ES-I3 (cell line): Measurements from ENCODE around the gene UBE2G1.

Source experiments
- H3K36me3 ChIP-seq: 2 replicates; pipeline ENCODE4 v1.6.1; 2013; ENCODE audit warnings: mild to moderate bottlenecking, low read length, control low read depth, moderate library complexity; ENCODE audit not compliant: insufficient read depth
- H3K4me1 ChIP-seq: 2 replicates; pipeline ENCODE4 v1.6.1; 2013; ENCODE audit warnings: mild to moderate bottlenecking, control low read depth, low read length; ENCODE audit not compliant: insufficient read depth
- H3K9ac ChIP-seq: 2 replicates; pipeline ENCODE4 v1.6.1; 2013; ENCODE audit warnings: low read depth, mild to moderate bottlenecking, low read length, moderate library complexity
- H3K9me3 ChIP-seq: 2 replicates; pipeline ENCODE4 v1.6.1; 2013; ENCODE audit warnings: mild to moderate bottlenecking, low read length, moderate library complexity; ENCODE audit not compliant: control insufficient read depth, insufficient read depth

The UBE2G1 gene

GRCh38 chr17:4248504-4249277 is 117.8 kb downstream of the UBE2G1 start:
- H3K9me3 ChIP-seq, result no peaks in the 10 kb centered on the region
- peaks cover 26% of the 10 kb centered on the region for H3K4me1 ChIP-seq
- no peak overlapping the region for H3K9ac ChIP-seq
- 0 out of 2 replicates have a peak, but pooled peaks cover 5% of the 10 kb centered on the region for H3K36me3 ChIP-seq

- H3K9ac ChIP-seq, result no peak overlapping the region
- H3K9me3 ChIP-seq, result no peaks in the 10 kb centered on the region
- 0 out of 2 replicates have a peak, but pooled peaks cover 5% of the 10 kb centered on the region for H3K36me3 ChIP-seq
- H3K4me1 ChIP-seq, result peaks cover 26% of the 10 kb centered on the region
Measured at GRCh38 chr17:4247971-4248388, 118.5 kb downstream of the UBE2G1 start.

- Histone ChIP-seq H3K9me3 (no peaks in the 10 kb centered on the region), H3K36me3 (0 out of 2 replicates have a peak, but pooled peaks cover 5% of the 10 kb centered on the region), H3K4me1 (peaks cover 26% of the 10 kb centered on the region), H3K9ac (no peak overlapping the region)
Measured at GRCh38 chr17:4247361-4247970, 119.0 kb downstream of the UBE2G1 start.

- no peaks in the 10 kb centered on the region for H3K9me3 ChIP-seq
- no peak overlapping the region for H3K9ac ChIP-seq
- H3K4me1 ChIP-seq, result peaks cover 26% of the 10 kb centered on the region
- 0 out of 2 replicates have a peak, but pooled peaks cover 5% of the 10 kb centered on the region for H3K36me3 ChIP-seq
Measured at GRCh38 chr17:4246674-4247073, 119.8 kb downstream of the UBE2G1 start.

DNA sequence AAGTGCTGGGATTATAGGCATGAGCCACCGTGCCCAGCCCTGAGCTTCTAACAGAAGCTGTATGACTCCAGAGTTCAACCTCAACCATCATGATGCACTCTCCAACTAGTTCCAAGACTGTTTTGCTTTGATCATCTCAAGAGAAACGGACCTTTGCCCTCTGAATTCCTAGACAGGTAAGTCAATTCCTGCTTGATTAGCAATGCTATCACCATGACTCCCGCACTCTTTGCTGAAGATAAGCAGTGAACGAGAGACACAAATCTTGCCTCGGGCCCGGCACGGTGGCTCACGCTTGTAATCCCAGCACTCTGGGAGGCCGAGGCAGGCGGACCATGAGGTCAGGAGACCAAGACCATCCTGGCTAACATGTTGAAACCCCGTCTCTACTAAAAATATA is 124.9 kb downstream of the UBE2G1 start:
- Histone ChIP-seq H3K36me3 (peaks cover 2% of the 10 kb centered on the region; the same call in 1 of the 2 replicates), H3K4me1 (peaks cover 2% of the 10 kb centered on the region; the same call in 1 of the 2 replicates), H3K9me3 (no peaks in the 10 kb centered on the region), H3K9ac (no peak overlapping the region)

DNA sequence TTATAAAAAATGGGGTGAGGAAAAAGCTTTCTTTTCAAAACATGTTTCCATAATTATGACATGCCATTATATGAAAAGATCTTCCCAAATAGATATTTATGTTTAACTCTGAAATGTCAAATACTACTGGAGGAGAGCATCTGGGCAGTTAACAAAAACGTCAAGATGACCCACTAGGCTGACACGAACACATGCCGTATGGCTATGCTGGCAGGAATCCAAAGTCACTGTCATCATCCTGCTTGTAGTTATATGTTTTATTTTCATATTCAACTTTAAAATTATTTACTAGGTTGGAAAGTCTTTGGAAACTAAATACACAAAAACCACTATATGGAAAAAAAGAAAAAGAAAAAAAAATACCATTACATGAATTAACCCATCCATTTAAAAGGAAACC is 130.0 kb downstream of the UBE2G1 start:
- Histone ChIP-seq H3K4me1 (no peaks in the 10 kb centered on the region), H3K36me3 (peaks cover 3% of the 10 kb centered on the region), H3K9ac (no peak overlapping the region), H3K9me3 (no peaks in the 10 kb centered on the region)

- H3K9me3 ChIP-seq, result no peaks in the 10 kb centered on the region
- H3K36me3 ChIP-seq, result peaks cover 3% of the 10 kb centered on the region; the same call in 1 of the 2 replicates
- H3K4me1 ChIP-seq, result peaks cover 5% of the 10 kb centered on the region; the same call in 1 of the 2 replicates
- H3K9ac ChIP-seq, result no peak overlapping the region
Measured at GRCh38 chr17:4235372-4236279, 130.8 kb downstream of the UBE2G1 start.

DNA sequence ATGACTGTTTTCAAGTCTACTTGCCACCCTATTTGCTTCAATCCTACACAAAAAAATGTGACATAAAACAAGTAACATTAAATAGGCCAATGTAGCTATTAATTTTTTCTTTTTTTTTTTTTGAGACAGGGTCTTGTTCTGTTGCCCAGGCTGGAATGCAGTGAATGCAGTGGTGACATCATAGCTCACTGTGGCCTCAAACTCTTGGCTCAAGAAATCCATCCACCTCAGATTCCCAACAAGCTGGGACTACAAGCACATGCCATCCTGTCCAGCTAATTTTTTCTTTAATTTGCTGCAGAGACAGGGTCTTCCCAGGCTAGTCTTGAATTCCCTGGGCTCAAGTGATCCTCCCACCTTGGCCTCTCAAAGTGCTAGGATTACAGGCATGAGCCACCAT is 132.1 kb downstream of the UBE2G1 start:
- Histone ChIP-seq H3K9ac (no peak overlapping the region), H3K36me3 (peaks cover 3% of the 10 kb centered on the region; the same call in 1 of the 2 replicates), H3K9me3 (no peaks in the 10 kb centered on the region), H3K4me1 (peaks cover 12% of the 10 kb centered on the region)

- Histone ChIP-seq H3K36me3 (peaks cover 3% of the 10 kb centered on the region; the same call in 1 of the 2 replicates), H3K4me1 (peaks cover 12% of the 10 kb centered on the region), H3K9me3 (no peaks in the 10 kb centered on the region), H3K9ac (no peak overlapping the region)
Measured at GRCh38 chr17:4233668-4234258, 132.7 kb downstream of the UBE2G1 start.

DNA sequence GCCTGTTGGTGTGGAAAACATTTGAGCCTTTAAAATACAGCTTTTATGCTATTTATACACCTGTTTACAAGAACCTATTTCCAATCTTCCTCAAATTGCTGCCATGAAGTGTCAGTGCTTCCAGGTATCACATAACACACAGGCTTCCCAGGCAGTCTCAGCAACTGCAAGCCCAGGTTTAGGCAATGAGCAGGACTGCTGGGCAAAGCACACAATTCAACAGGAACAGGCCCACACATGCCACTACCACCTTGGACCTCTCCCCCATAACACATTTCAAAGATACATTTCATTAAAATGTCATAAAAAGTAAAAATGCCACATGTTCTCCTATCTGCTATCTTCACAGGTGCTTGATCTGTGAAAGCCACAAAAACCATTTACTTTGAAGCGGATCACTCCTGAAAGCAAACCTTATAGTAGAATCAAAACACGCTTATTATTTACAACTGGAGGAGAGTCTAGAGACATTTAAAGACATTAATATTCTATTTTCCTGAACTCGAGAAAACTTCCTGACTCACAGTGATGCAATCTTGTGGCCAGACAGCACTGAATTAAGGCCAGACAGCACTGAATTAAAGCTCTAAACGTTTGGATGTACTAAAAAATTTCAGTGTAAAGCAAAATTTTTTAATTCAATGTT is 134.2 kb downstream of the UBE2G1 start:
- Histone ChIP-seq H3K9me3 (no peaks in the 10 kb centered on the region), H3K4me1 (peaks cover 12% of the 10 kb centered on the region), H3K9ac (no peak overlapping the region), H3K36me3 (peaks cover 3% of the 10 kb centered on the region; the same call in 1 of the 2 replicates)

GRCh38 chr17:4229627-4230541 is 136.6 kb downstream of the UBE2G1 start:
- Histone ChIP-seq H3K36me3 (peaks cover 3% of the 10 kb centered on the region; the same call in 1 of the 2 replicates), H3K9ac (no peak overlapping the region), H3K9me3 (no peaks in the 10 kb centered on the region), H3K4me1 (peaks cover 12% of the 10 kb centered on the region)

DNA sequence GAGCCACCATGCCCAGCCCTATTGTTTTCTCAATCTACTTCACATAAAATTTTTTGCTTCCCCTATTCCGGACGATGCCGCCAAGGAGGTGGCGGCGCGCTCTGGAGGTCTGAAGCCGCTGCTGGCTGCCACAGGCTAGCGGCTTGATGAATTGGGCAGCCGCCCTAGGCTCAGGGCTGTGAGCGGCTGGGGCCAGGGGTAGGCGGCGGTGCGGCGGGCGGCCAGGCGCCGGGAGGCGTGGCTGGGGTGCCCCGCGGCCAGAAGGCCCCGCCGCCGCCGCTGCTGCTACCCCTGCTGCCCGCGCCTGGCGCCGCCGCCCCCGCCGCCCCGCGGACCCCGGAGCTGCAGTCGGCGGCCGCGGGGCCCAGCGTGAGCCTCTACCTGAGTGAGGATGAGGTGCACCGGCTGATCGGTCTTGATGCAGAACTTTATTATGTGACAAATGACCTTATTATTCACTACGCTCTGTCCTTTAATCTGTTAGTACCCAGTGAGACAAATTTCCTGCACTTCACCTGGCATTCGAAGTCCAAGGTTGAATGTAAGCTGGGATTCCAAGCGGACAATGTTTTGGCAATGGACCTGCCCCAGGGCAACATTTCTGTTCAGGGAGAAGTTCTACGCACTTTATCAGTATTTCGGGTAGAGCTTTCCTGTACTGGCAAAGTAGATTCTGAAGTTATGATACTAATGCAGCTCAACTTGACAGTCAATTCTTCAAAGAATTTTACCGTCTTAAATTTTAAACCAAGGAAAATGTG is 144.4 kb downstream of the UBE2G1 start:
- H3K36me3 ChIP-seq, result peaks cover 3% of the 10 kb centered on the region; the same call in 1 of the 2 replicates
- no peaks in the 10 kb centered on the region for H3K9me3 ChIP-seq
- H3K9ac ChIP-seq, result no peak overlapping the region
- no peaks in the 10 kb centered on the region for H3K4me1 ChIP-seq
